Measurements from ENCODE around the gene DDX52. TPM values are rescaled to one million over a fixed set of nuclear protein-coding genes. Genes with fewer than 3 reads are reported as not detected.

Gene DDX52
- total RNA-seq, 1 experiment from 2014 or later = 65.4 TPM

GRCh38 chr17:37592291-37592690 lies 51.0 kb downstream of the DDX52 start:
- no peak overlapping the region for H3T11ph ChIP-seq (ENCODE audit: low read length)
- TF ChIP-seq, protein P1, sequence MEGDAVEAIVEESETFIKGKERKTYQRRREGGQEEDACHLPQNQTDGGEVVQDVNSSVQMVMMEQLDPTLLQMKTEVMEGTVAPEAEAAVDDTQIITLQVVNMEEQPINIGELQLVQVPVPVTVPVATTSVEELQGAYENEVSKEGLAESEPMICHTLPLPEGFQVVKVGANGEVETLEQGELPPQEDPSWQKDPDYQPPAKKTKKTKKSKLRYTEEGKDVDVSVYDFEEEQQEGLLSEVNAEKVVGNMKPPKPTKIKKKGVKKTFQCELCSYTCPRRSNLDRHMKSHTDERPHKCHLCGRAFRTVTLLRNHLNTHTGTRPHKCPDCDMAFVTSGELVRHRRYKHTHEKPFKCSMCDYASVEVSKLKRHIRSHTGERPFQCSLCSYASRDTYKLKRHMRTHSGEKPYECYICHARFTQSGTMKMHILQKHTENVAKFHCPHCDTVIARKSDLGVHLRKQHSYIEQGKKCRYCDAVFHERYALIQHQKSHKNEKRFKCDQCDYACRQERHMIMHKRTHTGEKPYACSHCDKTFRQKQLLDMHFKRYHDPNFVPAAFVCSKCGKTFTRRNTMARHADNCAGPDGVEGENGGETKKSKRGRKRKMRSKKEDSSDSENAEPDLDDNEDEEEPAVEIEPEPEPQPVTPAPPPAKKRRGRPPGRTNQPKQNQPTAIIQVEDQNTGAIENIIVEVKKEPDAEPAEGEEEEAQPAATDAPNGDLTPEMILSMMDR (conservative IDR thresholded peaks at IDR 0.05) = no peak
- Mint-ChIP-seq H3K4me1 (no peaks in the 10 kb centered on the region), H3K27me3 (ENCODE audit: low read depth) (no peaks in the 10 kb centered on the region), H3K4me3 (no peak overlapping the region), H3K9me3 (no peaks in the 10 kb centered on the region), H3K27ac (no peak overlapping the region; a peak in 1 of 7 replicates), H3K36me3 (ENCODE audit: insufficient read depth in 1 of 3, low read depth in 3 of 3) (peaks cover 3 to 44% (median 34%) of the 10 kb centered on the region in 3 experiments; a peak in 6 of 7 replicates)
- no peak overlapping the region for H4K91ac ChIP-seq (ENCODE audit: insufficient read length, low read depth, low read length)
- no peak overlapping the region for H3K4ac ChIP-seq (ENCODE audit: low read depth, low read length)
- no peak overlapping the region for H2BK15ac ChIP-seq (ENCODE audit: low read depth, low read length)
- no peaks in the 10 kb centered on the region for H3K79me1 ChIP-seq (ENCODE audit: insufficient read depth, low read depth, low read length, poor library complexity, severe bottlenecking)
- H3K23me2 ChIP-seq (ENCODE audit: insufficient read length, low read depth, low read length, poor library complexity, severe bottlenecking) = no peaks in the 10 kb centered on the region
- H2AK5ac ChIP-seq (ENCODE audit: insufficient read length, low read length) = no peak overlapping the region
- H4K5ac ChIP-seq (ENCODE audit: insufficient read length, low read depth, low read length) = no peak overlapping the region
- no peak overlapping the region for H3K4me2 ChIP-seq (ENCODE audit: insufficient read depth, insufficient read length, low read length)
- no peak overlapping the region for H2BK5ac ChIP-seq (ENCODE audit: insufficient read length, low read length)
- no peaks in the 10 kb centered on the region for H4K20me1 ChIP-seq (ENCODE audit: control insufficient read depth, insufficient read depth, insufficient read length)
- H3K18ac ChIP-seq (ENCODE audit: insufficient read length, low read depth, low read length) = no peak overlapping the region
- H3K27me3 ChIP-seq (ENCODE audit: insufficient read depth, low read length) = no peaks in the 10 kb centered on the region
- no peak overlapping the region for H2BK12ac ChIP-seq (ENCODE audit: insufficient read length, low read depth, low read length)
- no peak overlapping the region for H2AFZ ChIP-seq (ENCODE audit: low read length)
- H4K8ac ChIP-seq (replicated peaks; ENCODE audit: insufficient read length, low read depth, low read length) = no peak overlapping the region
- no peak overlapping the region for H3K23ac ChIP-seq (ENCODE audit: insufficient read length, low read depth, low read length)
- WGBS (ENCODE audit: extremely low coverage, insufficient read length, low lambda C conversion rate) = no CpG with 5 or more reads among the region's 6 CpGs
- no peak overlapping the region for H3K14ac ChIP-seq (ENCODE audit: insufficient read depth, low read length)
- H3K27ac ChIP-seq (ENCODE audit: insufficient read length, low read depth, low read length) = no peak overlapping the region
- H2BK120ac ChIP-seq (ENCODE audit: low read depth, low read length, poor library complexity, severe bottlenecking) = no peak overlapping the region
- no peak for DNase-seq
- H2BK20ac ChIP-seq (ENCODE audit: low read depth, low read length, poor library complexity, severe bottlenecking) = no peak overlapping the region
- H3K56ac ChIP-seq (ENCODE audit: insufficient read length, low read depth, low read length) = no peak overlapping the region
- H3K9ac ChIP-seq (ENCODE audit: extremely low read depth, insufficient read length, low read length) = no peak overlapping the region
- H3K9me3 ChIP-seq (ENCODE audit: control insufficient read depth, low read depth, low read length) = no peaks in the 10 kb centered on the region
- H3K79me2 ChIP-seq (ENCODE audit: insufficient read depth, low read length) = no peaks in the 10 kb centered on the region; the same call in 1 of the 2 replicates
- no peaks in the 10 kb centered on the region for H3K4me1 ChIP-seq (ENCODE audit: insufficient read depth, low read length)

All from H9 (cell line).